ENCODE data around the gene ADAM22.

DNA sequence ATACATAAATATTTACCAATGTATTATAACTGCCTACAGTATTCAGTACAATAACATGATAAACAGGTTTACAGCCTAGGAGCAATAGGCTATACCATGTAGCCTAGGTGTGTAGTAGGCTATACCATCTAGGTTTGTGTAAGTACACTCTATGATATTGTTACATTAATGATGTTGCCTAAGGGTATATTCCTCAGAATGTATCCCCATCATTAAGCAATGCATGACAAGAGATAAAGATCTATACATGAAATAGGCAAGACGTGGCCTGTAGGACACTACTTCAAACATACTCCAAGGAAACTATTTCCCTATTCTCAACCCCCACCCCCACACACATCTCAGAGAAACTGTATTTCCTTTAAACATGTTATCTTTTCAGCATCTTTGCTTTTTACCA is 15.3 kb upstream of the ADAM22 start:
- no peak for TF ChIP-seq POLR2A (IDR thresholded peaks at IDR 0.05; ENCODE audit: extremely low read depth, insufficient read length)
- TF ChIP-seq, protein P1, sequence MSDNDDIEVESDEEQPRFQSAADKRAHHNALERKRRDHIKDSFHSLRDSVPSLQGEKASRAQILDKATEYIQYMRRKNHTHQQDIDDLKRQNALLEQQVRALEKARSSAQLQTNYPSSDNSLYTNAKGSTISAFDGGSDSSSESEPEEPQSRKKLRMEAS (IDR thresholded peaks at IDR 0.05; ENCODE audit: low read depth, low read length): no peak
- TF ChIP-seq, protein P2, sequence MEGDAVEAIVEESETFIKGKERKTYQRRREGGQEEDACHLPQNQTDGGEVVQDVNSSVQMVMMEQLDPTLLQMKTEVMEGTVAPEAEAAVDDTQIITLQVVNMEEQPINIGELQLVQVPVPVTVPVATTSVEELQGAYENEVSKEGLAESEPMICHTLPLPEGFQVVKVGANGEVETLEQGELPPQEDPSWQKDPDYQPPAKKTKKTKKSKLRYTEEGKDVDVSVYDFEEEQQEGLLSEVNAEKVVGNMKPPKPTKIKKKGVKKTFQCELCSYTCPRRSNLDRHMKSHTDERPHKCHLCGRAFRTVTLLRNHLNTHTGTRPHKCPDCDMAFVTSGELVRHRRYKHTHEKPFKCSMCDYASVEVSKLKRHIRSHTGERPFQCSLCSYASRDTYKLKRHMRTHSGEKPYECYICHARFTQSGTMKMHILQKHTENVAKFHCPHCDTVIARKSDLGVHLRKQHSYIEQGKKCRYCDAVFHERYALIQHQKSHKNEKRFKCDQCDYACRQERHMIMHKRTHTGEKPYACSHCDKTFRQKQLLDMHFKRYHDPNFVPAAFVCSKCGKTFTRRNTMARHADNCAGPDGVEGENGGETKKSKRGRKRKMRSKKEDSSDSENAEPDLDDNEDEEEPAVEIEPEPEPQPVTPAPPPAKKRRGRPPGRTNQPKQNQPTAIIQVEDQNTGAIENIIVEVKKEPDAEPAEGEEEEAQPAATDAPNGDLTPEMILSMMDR (IDR thresholded peaks at IDR 0.05; ENCODE audit: low read depth, low read length): no peak
- TF ChIP-seq MYC (IDR thresholded peaks at IDR 0.05; ENCODE audit: low read depth, low read length): no peak

Data from NB4 (cell line).